Thyroid gland (tissue), 4 donors: ENCODE measurements around the gene NSUN3.

ENCODE experiments used
- POLR2A ChIP-seq, 2 donors: fragments of 450-650 bp; IDR thresholded peaks; one replicate each; pipeline ENCODE4 v1.6.1; 2017; ENCODE audit warnings: antibody characterized with exemption in 2 of 2, mild to moderate bottlenecking in 2 of 2, moderate library complexity in 1 of 2
- TF ChIP-seq, protein P1 (sequence below), 6 experiments: fragments of 200-600 bp in 3 of 6; fragments of 450-650 bp in 3 of 6; sonication (generic) in 3 of 6; IDR thresholded peaks; one replicate each; pipeline ENCODE4 v1.5.1; 2016 to 2019; ENCODE audit warnings: antibody characterized with exemption in 6 of 6, mild to moderate bottlenecking in 2 of 6, inconsistent platforms in 1 of 6, moderate library complexity in 1 of 6

DNA sequence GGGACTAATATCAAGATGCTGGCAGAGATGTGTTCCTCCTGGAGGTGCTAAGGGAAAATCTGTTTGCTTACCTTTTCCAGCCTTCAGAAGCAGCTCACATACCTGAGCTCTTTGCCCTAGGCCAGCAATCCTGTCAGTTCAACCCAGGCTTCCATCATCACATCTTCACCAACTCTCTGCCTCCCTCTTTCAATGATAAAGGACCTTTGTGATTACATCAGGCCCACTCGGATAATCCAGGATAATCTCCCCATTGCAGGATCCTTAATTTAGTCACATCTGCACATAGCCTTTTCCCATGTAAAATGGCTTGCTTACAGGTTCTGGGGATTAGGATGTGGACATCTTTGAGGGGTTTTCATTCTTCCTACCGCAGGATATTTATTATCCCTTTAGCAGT is 58.3 kb downstream of the NSUN3 start:
- TF ChIP-seq, protein P1, sequence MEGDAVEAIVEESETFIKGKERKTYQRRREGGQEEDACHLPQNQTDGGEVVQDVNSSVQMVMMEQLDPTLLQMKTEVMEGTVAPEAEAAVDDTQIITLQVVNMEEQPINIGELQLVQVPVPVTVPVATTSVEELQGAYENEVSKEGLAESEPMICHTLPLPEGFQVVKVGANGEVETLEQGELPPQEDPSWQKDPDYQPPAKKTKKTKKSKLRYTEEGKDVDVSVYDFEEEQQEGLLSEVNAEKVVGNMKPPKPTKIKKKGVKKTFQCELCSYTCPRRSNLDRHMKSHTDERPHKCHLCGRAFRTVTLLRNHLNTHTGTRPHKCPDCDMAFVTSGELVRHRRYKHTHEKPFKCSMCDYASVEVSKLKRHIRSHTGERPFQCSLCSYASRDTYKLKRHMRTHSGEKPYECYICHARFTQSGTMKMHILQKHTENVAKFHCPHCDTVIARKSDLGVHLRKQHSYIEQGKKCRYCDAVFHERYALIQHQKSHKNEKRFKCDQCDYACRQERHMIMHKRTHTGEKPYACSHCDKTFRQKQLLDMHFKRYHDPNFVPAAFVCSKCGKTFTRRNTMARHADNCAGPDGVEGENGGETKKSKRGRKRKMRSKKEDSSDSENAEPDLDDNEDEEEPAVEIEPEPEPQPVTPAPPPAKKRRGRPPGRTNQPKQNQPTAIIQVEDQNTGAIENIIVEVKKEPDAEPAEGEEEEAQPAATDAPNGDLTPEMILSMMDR (IDR thresholded peaks at IDR 0.05), result no peak
- no peak for TF ChIP-seq POLR2A (IDR thresholded peaks at IDR 0.05)
